Activated CD8-positive, alpha-beta memory T cell treated with anti-CD3 and anti-CD28 coated beads, Interleukin-2, amount 50 U/mL, for 4 hours (primary cell): ENCODE measurements around the gene BAIAP2L1.
"Not testable (repeated sequence)": the region's sequence is repeated elsewhere in the genome, so short reads cannot be mapped to it uniquely, and the experiment has no call there.

ENCODE experiments used
- DNase-seq: peaks from one replicate; pipeline ENCODE4 v3.0.0-alpha.2; 2020

The BAIAP2L1 gene

DNA sequence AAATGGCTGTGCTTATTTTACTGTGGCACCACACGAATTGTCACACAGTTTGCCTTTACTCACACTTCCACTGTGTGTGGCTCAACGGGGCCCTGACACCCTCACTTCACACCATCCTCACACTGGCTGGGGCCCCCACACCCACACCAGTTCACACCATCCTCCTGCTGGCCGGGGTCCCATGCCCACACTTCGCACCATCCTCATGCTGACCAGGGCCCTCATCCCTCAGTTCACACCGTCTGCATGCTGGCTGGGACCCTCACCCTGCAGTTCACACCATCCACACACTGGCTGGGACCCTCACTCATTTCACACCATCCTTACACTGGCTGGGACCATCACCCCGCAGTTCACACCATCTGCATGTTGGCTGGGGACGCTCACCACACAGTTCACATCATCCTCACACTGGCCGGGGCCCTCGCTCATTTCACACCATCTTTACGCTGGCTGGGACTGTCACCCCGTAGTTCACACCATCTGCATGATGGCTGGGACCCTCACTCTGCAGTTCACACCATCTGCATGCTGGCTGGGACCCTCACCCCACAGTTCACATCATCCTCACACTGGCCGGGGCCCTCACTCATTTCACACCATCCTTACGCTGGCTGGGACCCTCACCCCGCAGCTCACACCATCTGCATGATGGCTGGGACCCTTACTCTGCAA lies 83.4 kb downstream of the BAIAP2L1 start:
- DNase-seq = no peak

DNA sequence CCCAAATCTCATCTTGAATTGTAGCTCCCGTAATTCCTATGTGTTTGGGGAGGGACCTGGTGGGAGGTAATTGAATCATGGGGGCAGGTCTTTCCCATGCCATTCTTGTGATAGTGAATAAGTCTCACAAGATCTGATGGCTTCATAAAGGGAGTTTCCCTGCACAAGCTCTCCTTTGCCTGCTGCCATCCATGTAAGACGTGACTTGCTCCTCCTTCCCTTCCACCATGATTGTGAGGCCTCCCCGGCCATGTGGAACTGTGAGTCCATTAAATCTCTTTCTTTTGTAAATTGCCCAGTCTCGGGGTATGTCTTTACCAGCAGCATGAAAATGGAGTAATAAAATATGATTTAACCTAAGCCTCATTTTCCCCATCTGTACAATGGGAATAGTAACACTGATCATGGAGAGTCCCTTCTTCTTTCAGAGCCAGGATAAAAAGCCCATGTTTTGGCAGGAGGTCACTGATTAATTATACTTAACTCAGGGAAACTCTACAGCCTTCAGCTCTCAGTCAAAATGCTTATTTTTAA lies 84.8 kb downstream of the BAIAP2L1 start:
- not testable (repeated sequence) for DNase-seq

DNA sequence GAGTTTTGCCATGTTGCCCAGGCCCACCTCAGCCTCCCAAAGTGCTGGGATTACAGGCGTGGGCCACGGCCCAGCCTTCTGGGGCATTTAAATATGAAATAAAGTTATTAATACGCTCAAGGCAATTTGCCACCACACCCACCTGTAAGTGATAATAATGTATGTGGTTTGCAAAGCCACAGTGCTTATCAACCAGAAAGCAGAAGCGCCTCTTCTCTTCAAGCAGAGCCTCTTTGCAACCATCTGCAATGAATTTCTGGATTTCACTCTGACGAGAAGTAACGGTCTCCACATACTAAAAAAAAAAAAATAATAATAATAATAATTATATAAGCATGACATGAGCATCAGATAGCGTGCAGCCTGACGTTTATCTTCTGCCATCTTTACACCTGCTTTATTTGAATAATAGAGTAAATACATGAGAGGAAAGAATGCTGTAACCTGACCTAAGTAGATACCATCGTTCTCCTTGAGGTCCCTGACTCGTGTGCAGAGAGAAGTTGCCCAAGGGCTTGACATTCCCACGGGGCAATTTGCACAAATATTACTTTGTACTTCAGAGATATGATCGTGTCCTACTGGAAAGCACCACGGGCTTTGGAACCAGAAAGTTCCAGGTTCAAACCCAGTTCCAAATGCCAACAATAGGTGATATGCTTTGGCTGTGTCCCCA lies 85.4 kb downstream of the BAIAP2L1 start:
- no peak for DNase-seq

DNA sequence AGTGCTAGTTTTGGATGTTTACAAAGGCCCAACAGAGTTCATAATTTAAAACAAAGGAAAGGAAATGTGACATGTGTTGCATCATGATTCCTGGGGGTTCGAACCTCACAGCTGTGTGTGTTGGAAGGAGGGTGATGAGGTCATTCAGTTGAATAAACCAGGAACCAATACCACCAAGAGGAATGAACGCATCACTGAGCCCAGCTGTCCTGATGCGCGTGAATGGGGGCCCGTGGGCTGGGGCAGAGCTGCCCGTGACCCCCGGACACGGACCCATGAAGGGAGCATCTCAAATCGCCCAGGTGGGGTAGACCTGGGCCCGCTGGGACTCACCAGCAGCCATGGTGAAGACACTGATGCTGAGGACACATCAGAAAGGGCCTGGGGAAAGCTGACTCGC lies 86.4 kb downstream of the BAIAP2L1 start:
- no peak for DNase-seq

DNA sequence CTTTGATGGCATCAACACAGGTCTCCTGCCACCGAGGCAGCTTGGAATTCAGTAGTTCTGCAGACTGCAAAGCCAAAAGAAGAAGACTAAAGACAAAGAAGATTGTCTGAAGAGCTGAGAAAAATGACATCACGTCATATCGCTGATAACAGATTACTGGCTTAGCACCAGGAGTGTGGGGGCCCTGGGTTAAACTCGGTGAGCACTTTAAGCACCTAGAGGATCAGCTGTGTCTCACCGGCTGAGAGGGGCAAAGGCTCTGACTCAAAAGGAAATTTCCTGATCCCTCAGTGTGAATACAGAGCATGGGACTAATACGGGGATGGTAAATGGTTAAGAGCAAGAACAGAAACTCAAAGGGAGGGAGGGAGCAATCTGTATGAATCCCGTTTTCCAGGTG lies 88.7 kb downstream of the BAIAP2L1 start:
- no peak for DNase-seq

DNA sequence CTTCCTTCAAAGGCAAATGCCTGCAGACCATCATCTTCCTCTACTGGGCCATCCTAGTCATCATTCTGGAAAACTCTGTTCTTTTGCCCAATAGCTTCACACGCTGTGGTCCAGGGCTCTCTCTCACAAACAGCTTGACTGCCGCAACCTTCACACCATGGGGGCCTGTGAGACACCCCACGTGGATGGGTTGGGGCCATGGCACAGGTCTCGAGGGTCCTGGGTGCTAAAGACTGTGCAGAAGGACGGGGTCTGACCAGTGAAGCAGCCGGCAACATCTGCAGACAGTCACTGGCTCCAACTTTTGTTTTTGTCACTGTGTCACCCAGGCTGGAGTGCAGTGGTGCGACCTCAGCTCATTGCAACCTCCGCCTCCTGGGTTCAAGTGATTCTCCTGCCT lies 91.3 kb downstream of the BAIAP2L1 start:
- no peak for DNase-seq

DNA sequence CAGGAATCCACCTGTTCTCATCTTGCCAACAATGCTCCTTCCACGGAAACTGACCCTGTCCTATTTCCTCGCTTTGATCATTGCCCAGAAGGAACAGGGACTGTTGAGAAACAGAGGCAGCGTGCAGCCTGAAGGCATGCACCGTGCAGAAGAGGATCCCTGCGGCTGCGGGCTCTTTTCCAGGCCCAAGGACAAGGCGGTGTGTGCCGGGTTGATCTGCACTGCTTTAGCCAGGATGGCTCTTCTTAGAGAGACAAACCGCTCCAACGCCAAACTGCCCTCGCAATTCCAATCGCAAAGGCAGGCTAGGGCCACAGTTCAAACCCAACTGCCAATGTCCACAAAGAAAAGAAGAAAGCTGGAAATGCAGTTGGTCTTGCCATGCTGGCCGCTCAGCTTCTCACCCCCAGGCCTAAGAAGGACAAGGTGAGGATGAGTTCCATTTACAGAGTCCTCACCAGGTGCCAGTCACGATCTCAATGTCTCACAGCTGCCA lies 92.9 kb downstream of the BAIAP2L1 start:
- DNase-seq = no peak

DNA sequence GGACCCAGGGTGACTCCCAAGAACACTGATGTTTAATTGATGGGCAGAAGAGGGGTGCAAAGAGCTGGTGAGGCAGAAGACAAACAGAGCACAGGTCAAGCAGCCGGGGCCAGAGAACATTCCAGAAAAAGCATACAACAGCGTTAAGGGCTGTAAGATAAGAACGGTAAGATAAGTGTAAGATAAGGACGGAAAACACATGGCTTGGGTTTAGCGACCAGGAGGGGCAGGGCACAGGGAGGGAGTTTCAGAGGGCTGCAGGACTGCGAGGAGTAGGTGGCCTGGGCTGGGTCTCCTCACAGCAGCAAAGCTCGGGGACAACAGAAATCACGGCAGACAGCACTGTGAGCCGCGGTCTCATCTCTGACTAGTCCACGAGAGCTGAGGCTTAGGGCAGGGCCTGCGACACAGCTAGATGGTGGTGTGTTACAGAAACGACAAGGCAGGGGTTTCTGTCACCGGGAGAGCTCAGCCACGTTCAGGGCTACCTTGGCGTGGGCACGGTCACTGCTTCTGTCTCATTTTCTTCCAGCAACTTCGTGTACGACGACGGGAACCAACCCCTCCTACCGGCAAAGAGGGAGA lies 94.8 kb downstream of the BAIAP2L1 start:
- no peak for DNase-seq

DNA sequence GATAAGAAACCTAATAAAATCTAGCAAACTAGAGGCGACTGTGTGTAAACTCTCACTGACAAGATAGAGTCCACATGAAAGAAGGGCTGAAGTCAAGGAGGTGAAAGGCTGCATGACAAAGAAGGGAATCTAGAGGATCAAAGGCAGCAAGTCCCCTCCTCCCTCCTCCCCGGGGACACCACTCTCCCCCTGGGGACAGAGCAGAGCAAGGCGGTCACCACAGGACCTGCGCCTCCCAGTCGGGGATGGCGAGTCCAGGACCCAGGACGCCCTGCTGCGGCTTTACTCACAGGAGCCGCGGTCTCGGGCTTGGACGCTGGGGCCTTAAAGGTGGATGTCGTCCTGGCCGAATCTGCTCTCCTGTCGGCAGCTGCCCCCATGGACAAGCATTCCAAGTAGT lies 97.0 kb downstream of the BAIAP2L1 start:
- DNase-seq = no peak

DNA sequence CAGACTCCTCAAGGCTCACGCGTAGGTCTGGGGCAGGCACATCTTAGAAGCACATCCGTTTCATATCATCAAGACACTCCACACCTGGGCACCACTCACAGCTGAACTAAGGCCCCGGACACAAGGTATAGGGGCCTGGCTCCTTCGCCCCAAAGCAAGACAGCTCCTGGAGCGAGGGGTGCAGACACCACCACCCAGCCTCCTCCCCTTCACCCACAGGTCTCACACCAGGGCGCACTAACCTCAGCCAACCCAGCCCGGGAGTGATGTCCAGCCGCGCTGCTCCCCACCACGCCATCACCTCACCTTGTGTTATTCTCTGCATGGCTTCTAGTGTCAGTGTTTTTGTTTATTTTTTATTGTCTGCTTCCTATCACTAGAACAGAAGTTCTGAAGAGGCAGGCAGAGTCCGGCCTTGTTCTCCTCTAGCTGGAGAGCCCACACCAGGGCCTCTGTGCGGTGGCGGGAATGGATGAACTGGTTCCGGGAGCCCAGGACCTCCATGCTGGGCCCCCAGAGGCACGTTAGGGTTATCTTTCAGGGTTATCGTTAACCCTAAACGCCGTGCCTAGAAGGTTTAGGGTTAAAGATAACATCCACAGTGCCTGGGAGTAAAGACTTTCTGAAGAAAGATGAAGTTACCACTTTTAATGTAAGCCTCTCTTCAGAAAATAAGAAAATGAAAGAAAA lies 97.6 kb downstream of the BAIAP2L1 start:
- no peak for DNase-seq

DNA sequence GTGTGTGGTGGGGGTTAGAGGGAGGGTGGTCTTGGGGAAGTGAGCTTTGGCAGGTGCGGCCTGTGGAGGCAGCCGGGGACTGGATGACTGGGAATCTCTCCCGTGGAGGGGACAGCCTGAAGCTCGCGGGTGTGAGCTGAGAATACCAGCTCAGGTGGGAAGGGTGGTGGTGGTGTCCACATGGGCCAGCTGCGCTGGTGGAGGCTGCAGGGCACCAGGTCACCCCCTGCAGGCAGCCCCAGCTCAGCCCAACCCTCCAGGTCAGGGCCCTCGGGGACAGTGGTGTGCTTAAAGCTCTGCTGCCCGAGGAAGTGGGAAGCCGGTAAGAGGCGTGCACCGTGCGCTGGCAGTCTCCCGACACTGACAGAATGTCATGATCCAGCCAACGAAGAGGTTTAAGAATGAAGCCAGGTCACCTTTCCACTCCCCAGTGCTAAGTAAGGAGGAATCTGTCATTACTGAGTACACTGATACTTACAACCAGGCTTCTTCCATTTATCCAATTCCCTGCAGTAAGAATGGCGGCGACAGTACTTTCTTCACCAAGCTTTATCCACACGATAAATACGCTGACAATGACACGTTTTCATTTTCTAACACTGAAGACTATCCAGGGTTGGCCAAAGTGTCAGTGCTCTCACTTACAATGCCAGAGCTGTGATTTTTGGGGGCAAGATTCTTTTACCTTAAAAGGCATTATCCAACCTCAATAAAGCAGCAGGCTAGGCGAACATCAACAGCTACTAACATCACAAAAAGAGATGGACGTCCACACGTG lies 99.0 kb downstream of the BAIAP2L1 start:
- no peak for DNase-seq

DNA sequence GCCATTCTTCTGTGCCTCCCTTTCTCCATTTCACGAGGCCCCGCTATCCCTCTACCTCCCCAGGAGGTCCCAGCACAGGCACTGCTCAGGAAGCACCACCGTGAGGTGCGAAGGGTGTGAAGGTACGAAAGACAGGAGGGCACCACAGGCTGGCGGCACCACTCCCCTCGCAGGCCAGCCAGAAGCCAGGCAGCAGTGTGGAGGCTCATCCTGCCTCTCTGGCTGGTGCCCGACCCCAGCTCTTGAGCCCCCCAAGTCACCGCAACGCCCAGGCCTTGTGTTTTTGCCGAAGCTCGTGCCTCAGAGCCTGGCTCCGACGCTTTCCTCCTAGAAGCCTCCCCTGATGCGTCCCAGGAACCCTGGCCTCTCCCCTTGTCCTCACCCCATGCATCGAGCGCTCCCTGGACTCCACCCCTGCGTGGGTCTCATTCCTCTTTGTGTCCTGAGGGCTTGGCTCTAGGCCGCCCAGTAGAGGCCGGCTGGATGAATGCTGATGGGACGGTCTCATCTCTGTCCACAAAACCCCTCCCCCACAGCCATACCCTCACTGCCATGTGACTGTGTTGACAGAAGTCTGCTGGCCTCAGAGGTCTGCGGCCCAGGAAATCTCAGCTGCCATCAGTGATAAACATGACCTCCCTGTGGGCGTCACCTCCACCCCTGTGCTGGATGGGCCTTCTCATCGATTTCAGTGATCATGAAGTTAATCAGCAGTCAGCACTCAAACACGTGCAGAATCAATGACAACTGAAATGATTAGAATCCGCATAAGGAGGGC lies 100.1 kb downstream of the BAIAP2L1 start:
- DNase-seq = no peak

DNA sequence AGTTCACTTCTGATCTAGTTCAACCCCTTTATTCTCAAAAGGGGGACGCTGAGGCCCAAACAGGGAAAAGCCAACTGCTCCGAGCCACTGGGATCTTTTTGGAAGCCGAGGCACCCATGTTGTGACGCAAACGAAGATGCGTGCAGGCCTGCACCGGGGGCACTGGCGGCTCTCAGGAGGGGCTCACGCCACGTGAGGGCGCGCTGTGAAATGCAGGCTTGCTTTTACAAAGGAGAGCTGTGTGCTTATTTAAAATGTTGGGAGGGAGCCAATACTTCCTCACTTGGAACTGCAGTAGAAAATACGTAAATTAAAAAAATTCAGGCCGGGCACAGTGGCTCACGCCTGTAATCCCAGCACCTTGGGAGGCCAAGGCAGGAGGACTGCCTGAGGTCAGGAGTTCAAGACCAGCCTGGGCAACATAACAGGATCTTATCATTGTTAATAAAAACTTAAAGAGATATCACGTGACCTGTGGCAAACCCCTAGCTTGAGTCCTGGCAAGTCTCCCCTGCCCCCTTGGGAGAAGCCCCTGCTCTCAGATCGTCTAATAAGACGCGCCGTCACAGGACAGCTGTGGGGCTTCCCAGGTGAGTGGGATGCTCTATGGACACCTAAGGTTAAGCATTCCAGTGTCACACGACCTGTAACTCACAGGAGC lies 103.1 kb downstream of the BAIAP2L1 start:
- no peak for DNase-seq

DNA sequence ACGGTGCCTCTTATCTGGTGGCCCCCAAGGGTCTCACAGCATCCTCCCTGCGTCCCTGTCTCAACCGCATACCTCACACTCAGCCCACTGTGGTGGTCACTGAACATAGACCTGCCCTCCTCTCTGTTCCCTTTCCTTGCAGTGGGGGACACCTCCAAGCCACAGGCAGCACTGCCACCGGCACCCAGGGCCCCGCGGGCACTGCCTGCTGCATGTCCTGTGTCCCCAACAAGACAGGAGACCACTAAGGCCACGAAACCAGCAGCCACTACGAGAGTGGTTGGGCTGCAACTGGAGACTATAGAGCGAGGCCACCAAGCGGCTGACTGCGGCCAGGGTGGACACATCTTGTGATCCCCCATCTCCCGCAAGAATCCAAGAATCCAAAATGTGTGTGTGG lies 104.1 kb downstream of the BAIAP2L1 start:
- no peak for DNase-seq

DNA sequence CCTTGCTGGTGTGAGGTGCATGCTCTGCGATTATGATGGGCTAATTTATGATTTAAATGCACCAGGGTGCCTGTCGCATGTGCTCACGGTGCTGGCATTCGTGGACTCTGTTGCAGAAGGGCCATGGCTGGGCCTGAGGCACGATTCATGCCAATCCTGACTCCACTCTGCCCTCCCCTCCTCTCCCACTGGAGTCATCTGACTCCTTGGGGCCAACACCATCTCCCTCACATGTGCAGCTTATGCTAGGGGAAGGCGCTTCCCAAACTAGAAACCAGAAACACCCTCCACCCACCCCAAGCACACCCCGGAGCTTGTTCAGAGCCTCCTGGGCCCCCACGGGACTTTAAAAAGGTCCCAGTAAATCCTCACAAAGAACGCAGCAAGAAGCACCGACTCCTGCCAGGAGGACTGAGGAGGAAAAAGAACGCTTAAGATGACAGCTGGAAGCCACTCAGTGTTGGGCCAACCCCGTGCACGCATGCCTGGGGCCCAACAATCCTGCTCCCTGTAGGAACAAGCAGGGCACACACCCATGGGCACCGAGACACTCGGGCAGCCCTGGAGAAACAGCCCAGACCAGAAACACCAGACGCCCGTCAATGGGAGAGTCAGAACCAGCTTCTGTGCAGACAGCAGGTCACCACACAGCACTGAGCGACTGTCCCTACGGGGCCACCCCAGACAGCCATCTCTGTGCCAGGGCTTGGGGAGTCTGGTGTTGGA lies 105.3 kb downstream of the BAIAP2L1 start:
- DNase-seq = no peak

DNA sequence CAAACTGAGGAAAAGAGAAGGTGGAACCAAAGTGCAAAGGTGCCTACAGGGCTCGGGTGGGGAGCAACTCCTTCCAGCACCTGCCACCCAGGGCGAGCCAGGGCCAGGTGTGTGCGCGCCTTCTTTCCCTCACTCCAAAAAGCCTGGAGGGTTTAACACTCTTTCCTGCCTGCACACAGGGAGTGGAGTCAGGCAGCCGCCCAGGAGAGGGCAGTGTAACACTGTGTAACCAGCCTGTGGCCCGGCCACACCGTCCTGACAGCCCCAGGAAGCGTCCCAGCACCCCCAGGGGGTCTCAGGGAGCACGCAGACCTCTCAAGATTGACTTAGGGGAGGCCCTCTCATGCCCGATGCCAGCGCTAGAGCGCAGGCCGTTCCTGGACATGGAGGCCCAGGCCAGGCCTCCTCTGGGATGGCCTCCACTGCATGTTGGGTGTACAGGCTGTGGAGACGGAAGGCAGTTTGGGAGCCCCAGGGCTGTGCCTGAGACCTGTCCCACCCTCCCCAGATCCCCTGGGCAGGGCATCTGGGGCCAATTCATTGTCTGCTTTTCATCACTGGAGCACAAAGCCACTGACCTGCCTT lies 106.0 kb downstream of the BAIAP2L1 start:
- no peak for DNase-seq

DNA sequence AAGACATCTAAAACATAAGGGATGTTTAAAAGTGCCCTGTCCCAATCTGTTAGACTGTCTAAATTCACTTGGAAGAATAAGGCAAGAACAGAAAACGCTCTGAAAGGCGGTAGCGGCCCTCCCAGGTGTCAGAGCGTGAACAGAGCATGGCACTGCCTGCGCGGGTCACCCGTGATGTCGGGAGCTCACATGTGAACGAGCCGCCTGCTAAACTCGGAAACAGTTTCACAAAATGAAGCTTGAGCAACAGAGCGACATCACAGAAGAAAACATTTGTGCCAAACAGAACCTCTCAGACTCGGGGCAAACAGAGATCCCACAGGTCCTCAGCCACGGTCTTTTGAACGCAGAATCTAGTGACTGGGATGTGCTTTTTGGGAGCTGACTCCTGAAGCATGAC lies 106.6 kb downstream of the BAIAP2L1 start:
- DNase-seq = no peak

DNA sequence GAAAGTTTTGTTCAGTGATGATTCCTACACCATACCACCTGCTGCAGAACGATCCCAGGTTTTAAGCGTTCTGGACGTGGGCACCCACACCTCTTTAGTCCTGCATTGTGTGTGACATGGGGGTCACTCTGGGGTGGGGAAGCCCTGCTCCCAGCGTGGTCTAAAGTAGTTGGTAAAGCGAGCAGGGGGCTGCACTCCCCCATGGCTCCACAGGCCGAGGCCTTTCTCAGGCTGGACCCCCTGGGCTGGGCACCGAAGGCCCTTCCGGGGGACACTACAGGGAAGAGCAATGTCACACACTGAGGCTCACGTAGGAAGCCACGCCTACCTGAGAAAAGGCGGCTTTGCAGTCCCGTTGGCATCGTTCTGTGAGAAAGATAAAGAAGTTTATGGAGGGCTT lies 107.1 kb downstream of the BAIAP2L1 start:
- no peak for DNase-seq

DNA sequence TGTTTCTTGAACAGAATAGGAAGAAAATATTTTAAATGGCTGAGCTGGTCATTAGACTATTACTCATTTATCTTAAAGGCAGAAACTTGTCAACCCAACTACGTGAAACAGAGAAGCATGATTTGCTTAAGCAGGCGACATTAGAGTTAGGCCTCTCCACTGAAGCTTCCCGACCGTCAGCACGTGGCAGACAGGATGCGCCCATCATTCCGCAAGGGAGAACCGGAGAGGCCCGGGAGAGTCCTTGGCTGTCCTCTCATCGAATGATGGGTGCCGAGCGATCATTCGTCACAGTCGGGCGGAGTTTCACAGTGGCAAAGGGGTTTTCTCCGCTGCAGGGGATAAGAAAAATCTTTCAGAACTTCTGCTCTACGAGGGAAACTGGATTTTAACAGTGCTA lies 107.6 kb downstream of the BAIAP2L1 start:
- no peak for DNase-seq

DNA sequence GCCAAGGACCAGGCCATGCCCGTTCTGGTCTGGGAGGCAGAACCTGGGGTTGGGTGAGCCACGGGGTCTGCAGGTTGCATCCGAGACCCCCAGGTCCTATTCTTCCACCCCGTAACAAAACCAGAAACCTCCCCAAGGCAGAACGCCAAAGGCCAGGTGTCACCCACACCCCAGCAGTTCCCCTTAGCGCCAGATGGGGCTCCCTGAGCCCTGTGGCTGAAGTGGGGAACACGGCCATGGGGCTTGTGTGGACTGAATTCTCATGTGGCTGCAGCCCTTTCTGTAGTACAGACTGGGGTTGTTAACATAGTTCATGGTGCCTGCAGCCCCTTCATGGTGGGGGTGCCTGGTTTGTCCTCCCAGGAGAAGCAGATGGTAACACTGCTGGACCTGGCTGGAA lies 109.2 kb downstream of the BAIAP2L1 start:
- no peak for DNase-seq
